ENCODE results near the gene MYL10. TPM values are rescaled to one million over a fixed set of nuclear protein-coding genes. Genes with fewer than 3 reads are reported as not detected.

MYL10 gene
- total and polyA plus RNA-seq, 2 of the 13 experiments (the other 11 are each of a cell fraction or from before 2014, with no cell fraction given) = not detected

- DNase-seq (ENCODE audit: low spot score) (no peak), FAIRE-seq (no peak), ATAC-seq (no peak)
- TF ChIP-seq ZEB1 (IDR thresholded peaks at IDR 0.05; ENCODE audit: insufficient replicate concordance, low read depth) = no peak
- peak; percentile 79 for TF ChIP-seq ZNF629 (CRISPR knock-in tag; conservative IDR thresholded peaks at IDR 0.05)
- H3K4me3 ChIP-seq (replicated peaks in 1 of 3; ENCODE audit: insufficient read depth in 1 of 3, low read depth in 2 of 3, low read length in 3 of 3) = no peak overlapping the region
- in situ Hi-C loops (cut with HindIII; ENCODE audit: extremely low pct_ligation_motif_present, low pct_unique_long_range_greater_than_20kb) (loop anchor here (5.0 kb wide), 2 partner anchors 57 to 213 kb away; no protein-coding TSS in a partner anchor), intact Hi-C loops (cut with micrococcal nuclease; ENCODE audit: unreplicated experiment) (loop anchor here (5.0 kb wide), 1 partner anchor 213 kb away; no protein-coding TSS in a partner anchor)
- peak overlapping the region; percentile 56; the same call in 1 of the 2 replicates for H3K9ac ChIP-seq (ENCODE audit: insufficient read depth, low read depth, low read length)
- no peak overlapping the region for H3K27ac ChIP-seq (ENCODE audit: extremely low read length, insufficient read depth, low read length)
- 35% methylated on average over 3 of the region's 3 CpGs for WGBS (ENCODE audit: low lambda C conversion rate)
- H3K36me3 ChIP-seq (replicated peaks in 1 of 2; ENCODE audit: control insufficient read depth in 1 of 2, insufficient read depth in 2 of 2, low read length in 2 of 2) = no peaks in the 10 kb centered on the region
- peaks cover 56% of the 10 kb centered on the region for H3K4me1 ChIP-seq (ENCODE audit: insufficient read depth, low read length)
- peaks cover 0 to 18% of the 10 kb centered on the region in 2 experiments; a peak in 3 of 5 replicates for H3K27me3 ChIP-seq (ENCODE audit: control insufficient read depth in 1 of 2, insufficient read depth in 2 of 2, low read length in 2 of 2)
- no peak overlapping the region for H2AFZ ChIP-seq (ENCODE audit: low read length)
- POLR2A ChIA-PET = interaction anchor here (0.6 kb wide), 1 partner anchor 630 kb away, joined by 3 read pairs; no protein-coding TSS in a partner anchor
- H3K79me2 ChIP-seq (ENCODE audit: insufficient read depth, low read length) = no peaks in the 10 kb centered on the region
- CTCF ChIA-PET (ENCODE audit: low intra/inter-chr PET ratio, low total read pairs) = no interaction called here
- H4K20me1 ChIP-seq (ENCODE audit: insufficient read depth, low read length) = no peaks in the 10 kb centered on the region
- BruUV-seq (replicated peaks) = no TSS peak
- H3K4me2 ChIP-seq (ENCODE audit: low read depth, low read length) = peak overlapping the region; percentile 86; the same call in 1 of the 2 replicates
- H3K9me3 ChIP-seq (ENCODE audit: low read length) = no peaks in the 10 kb centered on the region
Measured at GRCh38 chr7:101599787-101600186, 29.3 kb downstream of the MYL10 start.

- peaks cover 56% of the 10 kb centered on the region for H3K4me1 ChIP-seq (ENCODE audit: insufficient read depth, low read length)
- peak overlapping the region; percentile 9 for H3K27ac ChIP-seq (ENCODE audit: extremely low read length, insufficient read depth, low read length)
- peak overlapping the region; percentile 56 for H3K9ac ChIP-seq (ENCODE audit: insufficient read depth, low read depth, low read length)
- no peaks in the 10 kb centered on the region for H3K36me3 ChIP-seq (replicated peaks in 1 of 2; ENCODE audit: control insufficient read depth in 1 of 2, insufficient read depth in 2 of 2, low read length in 2 of 2)
- ATAC-seq = peak; percentile 33
- H3K9me3 ChIP-seq (ENCODE audit: low read length) = no peaks in the 10 kb centered on the region
- 0% methylated on average over 5 of the region's 16 CpGs for WGBS (ENCODE audit: low lambda C conversion rate)
- peak overlapping the region; percentile 86 for H3K4me2 ChIP-seq (ENCODE audit: low read depth, low read length)
- ChIA-PET POLR2A (no interaction called here), CTCF (ENCODE audit: low intra/inter-chr PET ratio, low total read pairs) (no interaction called here)
- peak; percentile 17 for DNase-seq (ENCODE audit: low spot score)
- H4K20me1 ChIP-seq (ENCODE audit: insufficient read depth, low read length) = no peaks in the 10 kb centered on the region
- H2AFZ ChIP-seq (ENCODE audit: low read length) = no peak overlapping the region
- TSS peak; percentile 85 for BruUV-seq (replicated peaks)
- in situ Hi-C loops (cut with HindIII; ENCODE audit: extremely low pct_ligation_motif_present, low pct_unique_long_range_greater_than_20kb) = no loop called here
- H3K4me3 ChIP-seq (replicated peaks in 1 of 3; ENCODE audit: insufficient read depth in 1 of 3, low read depth in 2 of 3, low read length in 3 of 3) = peak overlapping the region in 1 of 3 experiments; percentile 67; a peak in 3 of 6 replicates
- H3K27me3 ChIP-seq (ENCODE audit: control insufficient read depth in 1 of 2, insufficient read depth in 2 of 2, low read length in 2 of 2) = peaks cover 0 to 18% of the 10 kb centered on the region in 2 experiments; a peak in 3 of 5 replicates
- no peak for FAIRE-seq
- intact Hi-C loops (cut with micrococcal nuclease; ENCODE audit: unreplicated experiment) = no loop called here
- H3K79me2 ChIP-seq (ENCODE audit: insufficient read depth, low read length) = no peaks in the 10 kb centered on the region
- peak; percentile 2; the same call in 1 of the 2 replicates for TF ChIP-seq ELF1 (CRISPR knock-in tag; IDR thresholded peaks at IDR 0.05)
- TF ChIP-seq SIN3B (IDR thresholded peaks at IDR 0.05; ENCODE audit: low read length) = no peak
- TF ChIP-seq ZMYM3 (CRISPR knock-in tag; IDR thresholded peaks at IDR 0.05) = no peak
- TF ChIP-seq YEATS2 (CRISPR knock-in tag; IDR thresholded peaks at IDR 0.05; ENCODE audit: borderline replicate concordance) = 0 out of 2 replicates have a peak, but pooled peaks have one; percentile 2
- TF ChIP-seq ZNF776 (CRISPR knock-in tag; IDR thresholded peaks at IDR 0.05) = peak; percentile 17; the same call in 1 of the 2 replicates
- peak; percentile 17; the same call in 1 of the 2 replicates for TF ChIP-seq ZNF619 (CRISPR knock-in tag; IDR thresholded peaks at IDR 0.05)
- TF ChIP-seq LCORL (IDR thresholded peaks at IDR 0.05) = no peak
- TF ChIP-seq LCORL (CRISPR knock-in tag; IDR thresholded peaks at IDR 0.05) = 0 out of 2 replicates have a peak, but pooled peaks have one; percentile 4
- TF ChIP-seq ZFX (CRISPR knock-in tag; IDR thresholded peaks at IDR 0.05; ENCODE audit: low read depth) = peak; percentile 3; the same call in 1 of the 2 replicates
- TF ChIP-seq ZNF768 (CRISPR knock-in tag; IDR thresholded peaks at IDR 0.05) = 0 out of 2 replicates have a peak, but pooled peaks have one; percentile 13
- peak; percentile 10; the same call in 1 of the 2 replicates for TF ChIP-seq ZFY (CRISPR knock-in tag; IDR thresholded peaks at IDR 0.05)
- peak; percentile 15 for TF ChIP-seq ASH2L (IDR thresholded peaks at IDR 0.05; ENCODE audit: insufficient read length, low read depth, low read length)
- TF ChIP-seq ZFP91 (CRISPR knock-in tag; IDR thresholded peaks at IDR 0.05; ENCODE audit: borderline replicate concordance) = peak; percentile 8; the same call in 1 of the 2 replicates
- TF ChIP-seq ONECUT2 (CRISPR knock-in tag; IDR thresholded peaks at IDR 0.05) = no peak
Measured at GRCh38 chr7:101598986-101599771, 29.9 kb downstream of the MYL10 start.

All from HepG2 (cell line).